HepG2 (cell line): ENCODE results near the gene TBC1D22A. TPM values are rescaled to one million over a fixed set of nuclear protein-coding genes. Genes with fewer than 3 reads are reported as not detected.
A peak's percentile ranks its signal among the peaks of the same experiment; 100 is the strongest.

ENCODE experiments used
- ATAC-seq: fragments of 200-7000 bp; cut with Tn5 transposase; 3 replicates; pipeline ENCODE4 v1.9.1; 2020; ENCODE audit warnings: mild to moderate bottlenecking, moderate library complexity
- BruUV-seq: library from RNA; stranded (reverse); fragments of 400-500 nt; replicated peaks from 2 replicates; lab custom pipeline; 2021; lab: Mats Ljungman, UMichigan
- CTCF ChIA-PET: fragments of 300-600 bp; formaldehyde crosslinking; extraction: SDS; loops from one replicate; lab custom pipeline; 2021; ENCODE audit warnings: low total read pairs, inconsistent platforms, low intra/inter-chr PET ratio; lab: Yijun Ruan, JAX
- POLR2A ChIA-PET: fragments of 350-600 bp; sonication (Branson Sonifier 250); formaldehyde crosslinking; loops from one replicate; lab custom pipeline; 2020; ENCODE audit warnings: antibody characterized with exemption, inconsistent platforms; lab: Yijun Ruan, JAX
- DNase-seq: peaks from one replicate; pipeline ENCODE4 v3.0.0-alpha.2; 2015; ENCODE audit warnings: low spot score
- FAIRE-seq: peaks from 3 replicates; lab custom pipeline; 2011; peaks lifted over from hg19 to GRCh38; lab: Jason Lieb, UNC
- H2AFZ ChIP-seq: one replicate; pipeline ENCODE4 v1.6.1; 2011; ENCODE audit warnings: low read length, inconsistent platforms
- H3K27ac ChIP-seq: fragments of 300-600 bp; 3 replicates; pipeline ENCODE4 v1.8.0; 2011; ENCODE audit warnings: mixed run types, mild to moderate bottlenecking, mixed read lengths, low read length, inconsistent platforms; ENCODE audit not compliant: insufficient read depth; ENCODE audit errors: extremely low read length
- H3K27me3 ChIP-seq, 2 experiments: fragments of 200-600 bp in 1 of 2; 2 replicates in 1 of 2; 3 replicates in 1 of 2; pipeline versions ENCODE4 v1.6.0 to v1.8.0; 2011; ENCODE audit warnings: low read length in 2 of 2, mild to moderate bottlenecking in 2 of 2, moderate library complexity in 2 of 2, inconsistent platforms in 1 of 2; ENCODE audit not compliant: insufficient read depth in 2 of 2, control insufficient read depth in 1 of 2
- H3K36me3 ChIP-seq, 2 experiments: fragments of 200-600 bp in 1 of 2; replicated peaks in 1 of 2; 2 replicates in 1 of 2; 3 replicates in 1 of 2; pipeline versions ENCODE4 v1.5.1 to v1.8.0; 2011; ENCODE audit warnings: low read length in 2 of 2, inconsistent platforms in 1 of 2; ENCODE audit not compliant: insufficient read depth in 2 of 2, control insufficient read depth in 1 of 2
- H3K4me1 ChIP-seq: 2 replicates; pipeline ENCODE4 v1.5.1; 2012; ENCODE audit warnings: low read length, inconsistent platforms; ENCODE audit not compliant: insufficient read depth
- H3K4me2 ChIP-seq: 2 replicates; pipeline ENCODE4 v1.6.0; 2011; ENCODE audit warnings: low read depth, low read length, inconsistent platforms
- H3K4me3 ChIP-seq, 3 experiments: fragments of 200-600 bp in 1 of 3; sonication (generic), shearing (Covaris generic) in 1 of 3; replicated peaks in 1 of 3; 2 replicates each; pipeline ENCODE4 v1.5.1; 2011 to 2016; ENCODE audit warnings: low read length in 3 of 3, inconsistent platforms in 2 of 3, low read depth in 2 of 3, mild to moderate bottlenecking in 2 of 3, control low read depth in 1 of 3, mixed read lengths in 1 of 3; ENCODE audit not compliant: insufficient read depth in 1 of 3
- H3K79me2 ChIP-seq: one replicate; pipeline ENCODE4 v1.6.1; 2011; ENCODE audit warnings: low read length, inconsistent platforms; ENCODE audit not compliant: insufficient read depth
- H3K9ac ChIP-seq: 2 replicates; pipeline ENCODE4 v1.6.0; 2011; ENCODE audit warnings: mild to moderate bottlenecking, low read depth, low read length, inconsistent platforms; ENCODE audit not compliant: insufficient read depth
- H3K9me3 ChIP-seq: 2 replicates; pipeline ENCODE4 v1.5.1; 2012; ENCODE audit warnings: mild to moderate bottlenecking, low read length
- H4K20me1 ChIP-seq: 2 replicates; pipeline ENCODE4 v1.6.0; 2011; ENCODE audit warnings: inconsistent platforms, mild to moderate bottlenecking, low read length, moderate library complexity; ENCODE audit not compliant: insufficient read depth
- GZF1 ChIP-seq: sonication (generic); formaldehyde crosslinking; IDR thresholded peaks from 2 replicates; pipeline ENCODE4 v1.5.1; 2020; ENCODE audit warnings: mild to moderate bottlenecking, missing genetic modification reagents
- NFAT5 ChIP-seq: sonication (generic); formaldehyde crosslinking; IDR thresholded peaks from 2 replicates; pipeline ENCODE4 v1.4.0; 2020; ENCODE audit warnings: missing genetic modification reagents
- PHF8 ChIP-seq: sonication (generic); formaldehyde crosslinking; IDR thresholded peaks from 2 replicates; pipeline ENCODE4 v1.5.0; 2020; ENCODE audit warnings: missing genetic modification reagents
- RARA ChIP-seq: IDR thresholded peaks from 2 replicates; pipeline ENCODE4 v1.6.1; 2016; ENCODE audit warnings: missing genetic modification reagents, missing compliant biosample characterization
- SMYD3 ChIP-seq: sonication (generic); formaldehyde crosslinking; IDR thresholded peaks from 2 replicates; pipeline ENCODE4 v1.8.1; 2023; ENCODE audit warnings: mild to moderate bottlenecking, missing genetic modification reagents
- TAF15 ChIP-seq: fragments of 200-400 bp; formaldehyde crosslinking; IDR thresholded peaks from one replicate; pipeline ENCODE4 v1.6.1; 2018; ENCODE audit warnings: mild to moderate bottlenecking, low read depth, low read length; ENCODE audit not compliant: poor library complexity, severe bottlenecking
- THAP11 ChIP-seq: IDR thresholded peaks from 2 replicates; pipeline ENCODE4 v1.6.1; 2016; ENCODE audit warnings: missing biosample characterization, missing genetic modification reagents
- ZFAT ChIP-seq: sonication (generic); formaldehyde crosslinking; conservative IDR thresholded peaks from 2 replicates; pipeline ENCODE4 v1.8.1; 2023; ENCODE audit warnings: missing genetic modification reagents, inconsistent platforms
- ZNF225 ChIP-seq: sonication (generic); formaldehyde crosslinking; IDR thresholded peaks from 2 replicates; pipeline ENCODE4 v1.4.0; 2020; ENCODE audit warnings: mild to moderate bottlenecking, missing genetic modification reagents
- ZNF367 ChIP-seq: sonication (generic); formaldehyde crosslinking; IDR thresholded peaks from 2 replicates; pipeline ENCODE4 v1.4.0; 2020; ENCODE audit warnings: missing genetic modification reagents, borderline replicate concordance
- ZNF678 ChIP-seq: sonication (generic); formaldehyde crosslinking; IDR thresholded peaks from 2 replicates; pipeline ENCODE4 v1.4.0; 2020; ENCODE audit warnings: mild to moderate bottlenecking, missing genetic modification reagents
- ZNF687 ChIP-seq: sonication (generic); formaldehyde crosslinking; IDR thresholded peaks from 2 replicates; pipeline ENCODE4 v1.5.1; 2020; ENCODE audit warnings: mild to moderate bottlenecking, missing genetic modification reagents, moderate library complexity
- ZNF724P ChIP-seq: sonication (generic); formaldehyde crosslinking; IDR thresholded peaks from 2 replicates; pipeline ENCODE4 v1.8.0; 2022; ENCODE audit warnings: missing genetic modification reagents, borderline replicate concordance
- WGBS: methylation state at CpG from one replicate; pipeline ENCODE4 v1.1.6; 2017; ENCODE audit warnings: low lambda C conversion rate; 5-methylcytosine and 5-hydroxymethylcytosine counted together
- in situ Hi-C: cut with HindIII; loops from 2 replicates; pipeline ENCODE4 v1.10.0; 2017; ENCODE audit warnings: low pct_unique_long_range_greater_than_20kb; ENCODE audit not compliant: extremely low pct_ligation_motif_present
- intact Hi-C: fragments of 100-400 bp; cut with micrococcal nuclease; formaldehyde crosslinking; loops from one replicate; pipeline ENCODE4 v1.10.0; 2022; ENCODE audit not compliant: unreplicated experiment
- polyA plus RNA-seq, 8 experiments: library from polyadenylated mRNA; depleted of rRNA in 3 of 8; stranded (reverse) in 7 of 8; unstranded in 1 of 8; fragments of >200 nt; fragmentation: Illumina TruSeq in 4 of 8; extraction: Trizol in 4 of 8; gene quantifications; 2 replicates each; pipeline versions ENCODE4 v1.2.1 to v1.2.3, GENCODE V29; 2011 to 2016; ENCODE audit warnings: low read depth in 4 of 8, missing spikeins in 1 of 8, mixed read lengths in 1 of 8; ENCODE audit not compliant: insufficient read depth in 1 of 8
- total RNA-seq, 5 experiments: library from RNA; depleted of rRNA; stranded (reverse); fragments of >200 nt; fragmentation: Illumina TruSeq; extraction: Trizol; gene quantifications; 2 replicates each; pipeline ENCODE4 v1.2.3, GENCODE V29; 2016; ENCODE audit warnings: low read depth in 1 of 5

Gene TBC1D22A
- total and polyA plus RNA-seq, 2 of the 13 experiments (the other 11 are each of a cell fraction or from before 2014, with no cell fraction given) = 17.3 to 18.0 TPM

GRCh38 chr22:47036936-47037485, 274.6 kb downstream of the TBC1D22A start (continued):
- TF ChIP-seq ZFAT (CRISPR knock-in tag) (no peak), SMYD3 (CRISPR knock-in tag) (no peak), NFAT5 (CRISPR knock-in tag) (no peak)

- DNase-seq (no peak), FAIRE-seq (no peak), ATAC-seq (peak; percentile 17; the same call in 1 of the 3 replicates)
- H3K36me3 ChIP-seq = peaks cover 0 to 2% of the 10 kb centered on the region in 2 experiments; a peak in 3 of 5 replicates
- CTCF ChIA-PET = no interaction called here
- no peak overlapping the region for H3K4me3 ChIP-seq
- H4K20me1 ChIP-seq = no peaks in the 10 kb centered on the region; the same call in 1 of the 2 replicates
- WGBS = 96% methylated on average over 9 of the region's 18 CpGs
- no peak overlapping the region for H3K9ac ChIP-seq
- H3K27me3 ChIP-seq = no peaks in the 10 kb centered on the region
- no peaks in the 10 kb centered on the region for H3K9me3 ChIP-seq
- no peak overlapping the region for H2AFZ ChIP-seq
- H3K4me2 ChIP-seq = no peak overlapping the region
- peak overlapping the region; percentile 44 for H3K27ac ChIP-seq
- H3K79me2 ChIP-seq = no peaks in the 10 kb centered on the region
- H3K4me1 ChIP-seq = peaks cover 20% of the 10 kb centered on the region
- intact Hi-C loops = no loop called here
- TSS peak; percentile 40 for BruUV-seq
- in situ Hi-C loops = no loop called here
- POLR2A ChIA-PET = no interaction called here
- TF ChIP-seq THAP11 (CRISPR knock-in tag) (no peak), ZNF367 (no peak), GZF1 (CRISPR knock-in tag) (no peak), ZNF687 (CRISPR knock-in tag) (no peak), TAF15 (no peak), ZNF225 (no peak), ZNF678 (CRISPR knock-in tag) (no peak), RARA (CRISPR knock-in tag) (no peak), PHF8 (no peak), ZNF724P (CRISPR knock-in tag) (no peak)
Measured at GRCh38 chr22:47038206-47038835, 275.9 kb downstream of the TBC1D22A start.
